Stimulated activated CD4-positive, alpha-beta T cell treated with anti-CD3 and anti-CD28 coated beads, Interleukin-15, amount 100 ng/mL, for 48 hours (primary cell): ENCODE data around the gene KLHL29.

Experiments used
- DNase-seq, 2 donors: peaks; one replicate each; pipeline ENCODE4 v3.0.0-alpha.2; 2020; ENCODE audit warnings: low read depth in 2 of 2

Gene KLHL29

GRCh38 chr2:23550553-23550952 lies 165.6 kb downstream of the KLHL29 start:
- no peak for DNase-seq

- DNase-seq: no peak
Measured at GRCh38 chr2:23551875-23552274, 166.9 kb downstream of the KLHL29 start.

GRCh38 chr2:23553561-23553960 lies 168.6 kb downstream of the KLHL29 start:
- no peak for DNase-seq

- no peak for DNase-seq
Measured at GRCh38 chr2:23554054-23554697, 169.2 kb downstream of the KLHL29 start.

- no peak for DNase-seq
Measured at GRCh38 chr2:23555944-23556343, 171.0 kb downstream of the KLHL29 start.

GRCh38 chr2:23556929-23557328 lies 171.9 kb downstream of the KLHL29 start:
- DNase-seq: no peak

GRCh38 chr2:23557455-23557854 lies 172.5 kb downstream of the KLHL29 start:
- DNase-seq: no peak

GRCh38 chr2:23559561-23560239 lies 174.7 kb downstream of the KLHL29 start:
- no peak for DNase-seq

GRCh38 chr2:23561088-23561487 lies 176.1 kb downstream of the KLHL29 start:
- no peak for DNase-seq

GRCh38 chr2:23561544-23561943 lies 176.6 kb downstream of the KLHL29 start:
- DNase-seq: no peak

- no peak for DNase-seq
Measured at GRCh38 chr2:23562143-23562542, 177.2 kb downstream of the KLHL29 start.

- DNase-seq: no peak
Measured at GRCh38 chr2:23563151-23563550, 178.2 kb downstream of the KLHL29 start.

GRCh38 chr2:23563673-23564614 lies 179.0 kb downstream of the KLHL29 start:
- DNase-seq: no peak

GRCh38 chr2:23564615-23564960 lies 179.6 kb downstream of the KLHL29 start:
- DNase-seq: no peak

GRCh38 chr2:23565374-23565773 lies 180.4 kb downstream of the KLHL29 start:
- no peak for DNase-seq

GRCh38 chr2:23565814-23566213 lies 180.8 kb downstream of the KLHL29 start:
- DNase-seq: no peak

- no peak for DNase-seq
Measured at GRCh38 chr2:23566241-23567142, 181.5 kb downstream of the KLHL29 start.

- DNase-seq: no peak
Measured at GRCh38 chr2:23567161-23567756, 182.3 kb downstream of the KLHL29 start.

GRCh38 chr2:23568211-23568610 lies 183.2 kb downstream of the KLHL29 start:
- DNase-seq: no peak

- no peak for DNase-seq
Measured at GRCh38 chr2:23568626-23569190, 183.7 kb downstream of the KLHL29 start.
